NCI-H526 treated with DMSO at 0.1 percent for 48 hours (cell line): Measurements from ENCODE around the gene NNMT.
"Not testable (repeated sequence)": the region's sequence is repeated elsewhere in the genome, so short reads cannot be mapped to it uniquely, and the experiment has no call there.

ENCODE experiments used
- DNase-seq: peaks from one replicate; lab custom pipeline; 2025; lab: John Stamatoyannopoulos, UW

Gene NNMT

GRCh38 chr11:114310095-114310494 is 13.9 kb downstream of the NNMT start:
- DNase-seq = no peak

GRCh38 chr11:114311946-114312345 is 15.7 kb downstream of the NNMT start:
- DNase-seq = no peak

GRCh38 chr11:114314096-114314495 is 17.9 kb downstream of the NNMT start:
- no peak for DNase-seq

- no peak for DNase-seq
Measured at GRCh38 chr11:114315749-114316368, 19.7 kb downstream of the NNMT start.

GRCh38 chr11:114316980-114317786 is 21.0 kb downstream of the NNMT start:
- DNase-seq = no peak

- DNase-seq = no peak
Measured at GRCh38 chr11:114317787-114318137, 21.6 kb downstream of the NNMT start.

GRCh38 chr11:114318361-114318760 is 22.2 kb downstream of the NNMT start:
- no peak for DNase-seq

- DNase-seq = no peak
Measured at GRCh38 chr11:114319716-114320328, 23.6 kb downstream of the NNMT start.

GRCh38 chr11:114321621-114322257 is 25.5 kb downstream of the NNMT start:
- DNase-seq = no peak

GRCh38 chr11:114322934-114323333 is 26.7 kb downstream of the NNMT start:
- no peak for DNase-seq

GRCh38 chr11:114326151-114326550 is 30.0 kb downstream of the NNMT start:
- no peak for DNase-seq

- DNase-seq = no peak
Measured at GRCh38 chr11:114326776-114327175, 30.6 kb downstream of the NNMT start.

GRCh38 chr11:114330373-114330772 is 34.2 kb downstream of the NNMT start:
- no peak for DNase-seq

GRCh38 chr11:114340311-114341131 is 44.3 kb downstream of the NNMT start:
- peak; percentile 89 for DNase-seq

GRCh38 chr11:114341667-114342066 is 45.5 kb downstream of the NNMT start:
- not testable (repeated sequence) for DNase-seq

GRCh38 chr11:114342476-114342875 is 46.3 kb downstream of the NNMT start:
- no peak for DNase-seq

- DNase-seq = no peak
Measured at GRCh38 chr11:114343020-114343419, 46.8 kb downstream of the NNMT start.

GRCh38 chr11:114343493-114343892 is 47.3 kb downstream of the NNMT start:
- no peak for DNase-seq

GRCh38 chr11:114344494-114344893 is 48.3 kb downstream of the NNMT start:
- no peak for DNase-seq

GRCh38 chr11:114345575-114346222 is 49.5 kb downstream of the NNMT start:
- no peak for DNase-seq

- no peak for DNase-seq
Measured at GRCh38 chr11:114346709-114347141, 50.5 kb downstream of the NNMT start.
